Placental epithelial cell (primary cell): ENCODE measurements around the gene UBXN7. TPM values are rescaled to one million over a fixed set of nuclear protein-coding genes. Genes with fewer than 3 reads are reported as not detected.

Experiments
- small RNA-seq: library from RNA; depleted of rRNA; stranded (forward); fragments of <200 nt; gene quantifications from one replicate; pipeline ENCODE3, GENCODE V24; 2012
- total RNA-seq: library from RNA; depleted of rRNA; stranded (reverse); fragments of >200 nt; gene quantifications from 2 replicates; pipeline ENCODE4 v1.2.3, GENCODE V29; 2012

Gene UBXN7
- total RNA-seq: 19.5 and 23.9 TPM in 2 replicates

DNA sequence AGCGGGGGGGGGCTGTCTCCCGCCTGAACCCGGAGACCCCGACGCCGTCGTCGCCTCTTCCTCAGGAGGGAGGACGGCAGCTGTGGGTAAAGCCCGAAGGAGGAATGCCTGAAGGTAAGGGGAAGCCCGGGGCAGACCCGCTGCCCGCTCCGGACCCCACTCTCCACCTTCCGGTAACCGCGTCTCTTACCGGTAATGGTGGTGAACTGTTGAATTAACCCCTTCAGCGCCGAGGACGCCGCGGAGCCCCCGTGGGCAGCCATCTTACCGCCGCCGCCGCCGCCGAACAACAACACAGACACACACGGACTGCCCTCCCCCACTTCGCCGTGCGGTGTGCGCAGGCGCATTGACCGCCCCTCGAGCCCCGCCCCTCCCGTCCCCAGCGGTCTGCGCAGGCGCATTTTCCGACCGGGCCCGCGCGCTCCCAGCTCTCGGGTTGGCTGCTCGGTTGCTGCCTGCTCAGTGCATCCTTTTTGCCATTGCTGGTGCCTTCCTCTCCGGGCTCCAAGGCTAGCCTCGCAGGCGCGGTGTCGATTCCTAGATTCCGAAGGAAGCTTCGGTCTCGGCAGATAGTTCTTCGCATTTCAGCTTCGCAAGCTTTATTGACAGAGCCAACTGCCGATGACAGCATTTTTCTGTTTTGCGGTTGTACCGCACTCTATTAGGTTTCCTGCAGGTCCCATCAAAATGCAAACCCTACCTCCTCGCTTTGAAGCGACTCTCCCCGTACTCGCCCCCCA lies at the start of gene UBXN7:
Gene UBXN7 (minus strand): TSS at position 291 of the 743 bp plus-strand sequence. CDS start 28 bp downstream, at position 263.

DNA sequence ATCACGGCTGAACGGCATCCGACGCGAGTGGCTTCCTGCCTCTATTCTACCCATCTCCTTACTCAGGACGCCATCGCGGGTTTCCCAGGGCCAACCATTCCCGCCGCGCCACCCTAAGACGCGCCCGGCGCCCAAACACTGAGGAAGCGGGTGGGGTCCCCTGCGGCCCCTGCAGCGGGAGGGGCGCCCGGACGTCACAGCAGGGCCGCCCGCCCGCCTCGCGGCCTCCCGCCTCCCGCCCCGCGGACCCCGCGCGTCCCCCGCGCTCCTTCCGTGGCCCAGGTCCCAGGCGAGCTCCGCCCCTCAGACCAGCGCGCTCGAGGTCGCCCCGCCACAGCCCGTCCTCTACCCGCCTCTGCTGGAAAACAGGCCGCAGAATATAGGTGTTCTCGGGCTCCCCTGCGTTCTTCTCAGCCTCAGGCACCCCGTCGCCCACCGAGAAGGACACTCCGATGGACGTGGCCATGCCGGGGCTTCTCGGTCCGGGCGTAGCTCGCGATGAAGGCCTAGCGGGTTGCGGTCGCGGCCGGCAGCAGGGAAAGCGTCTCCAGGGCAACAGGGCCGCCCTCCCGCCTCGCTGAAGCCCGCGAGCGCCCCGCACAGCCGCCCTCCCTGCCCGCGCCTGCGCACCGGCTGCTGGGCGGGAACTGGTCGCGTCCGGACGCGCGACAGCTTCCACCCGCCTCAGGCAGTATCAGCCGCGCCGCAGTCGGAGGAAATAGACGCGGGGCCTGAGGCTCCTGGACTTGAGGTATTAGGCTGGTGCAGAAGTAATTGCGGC lies 114.3 kb downstream of the UBXN7 start, which contains the start of gene DYNLT2B:
Gene DYNLT2B (minus strand): TSS at position 554 of the 781 bp plus-strand sequence. CDS start 88 bp downstream, at position 466.

Small RNAs within 50 kb of the gene (small RNA-seq; reads per million reads assigned to genes)
- gene AC069257.2 (not detected), gene AC083822.1 (not detected), gene AC117490.1 (not detected), gene RN7SL434P (not detected), gene RN7SL738P (not detected), gene RNU6-1279P (0.43 reads per million, percentile 21 among the genes with 10 or more reads in this experiment), gene RNU6-910P (0.23 reads per million)

Other genes with a start within 250 kb of the UBXN7 start
- not detected in 2 replicates for gene ZDHHC19, start 221.0 kb downstream of the UBXN7 start, total RNA-seq
- gene SLC51A, start 215.9 kb downstream of the UBXN7 start, total RNA-seq: not detected in 2 replicates
- gene PCYT1A, start 144.7 kb downstream of the UBXN7 start, total RNA-seq: 76.2 and 117 TPM in 2 replicates
- 13.9 and 15.3 TPM in 2 replicates for gene DYNLT2B, start 114.2 kb downstream of the UBXN7 start, total RNA-seq
- 0.11 TPM in 1 of 2 replicates, not detected in the other for gene TM4SF19, start 94.0 kb downstream of the UBXN7 start, total RNA-seq
- 13.7 and 14.7 TPM in 2 replicates for gene RNF168, start 71.3 kb upstream of the UBXN7 start, total RNA-seq
- not detected in 2 replicates for gene SMCO1, start 82.9 kb upstream of the UBXN7 start, total RNA-seq
- gene WDR53, start 136.1 kb upstream of the UBXN7 start, total RNA-seq: 5.4 and 5.5 TPM in 2 replicates
- gene FBXO45, start 136.2 kb upstream of the UBXN7 start, total RNA-seq: 7.5 and 7.9 TPM in 2 replicates
- not detected in 2 replicates for gene NRROS, start 207.3 kb upstream of the UBXN7 start, total RNA-seq